Measurements from ENCODE around the gene PERM1. TPM values are rescaled to one million over a fixed set of nuclear protein-coding genes. Genes with fewer than 3 reads are reported as not detected.
"Not testable (repeated sequence)": the region's sequence is repeated elsewhere in the genome, so short reads cannot be mapped to it uniquely, and the experiment has no call there.

The PERM1 gene
- total RNA-seq, 1 donor, result 0.43 TPM

- DNase-seq (ENCODE audit: low read depth), result no peak
- TF ChIP-seq CTCF (IDR thresholded peaks at IDR 0.05; ENCODE audit: insufficient read depth, low read depth, low read length), result no peak
- no peak overlapping the region for H3K4me3 ChIP-seq (ENCODE audit: low read depth, low read length)
Observed at GRCh38 chr1:947958-948357, 33.9 kb downstream of the PERM1 start.

GRCh38 chr1:946811-947210 lies 35.1 kb downstream of the PERM1 start:
- H3K4me3 ChIP-seq (ENCODE audit: low read depth, low read length); DNase-seq (ENCODE audit: low read depth): not testable (repeated sequence)

- no peak overlapping the region for H3K4me3 ChIP-seq (ENCODE audit: low read depth, low read length)
- no peak for TF ChIP-seq CTCF (IDR thresholded peaks at IDR 0.05; ENCODE audit: insufficient read depth, low read depth, low read length)
- DNase-seq (ENCODE audit: low read depth), result no peak
Observed at GRCh38 chr1:945688-946556, 36.0 kb downstream of the PERM1 start.

GRCh38 chr1:944341-945325 lies 37.3 kb downstream of the PERM1 start:
- H3K4me3 ChIP-seq (ENCODE audit: low read depth, low read length), result no peak overlapping the region
- peak; percentile 85 for DNase-seq (ENCODE audit: low read depth)
- no peak for TF ChIP-seq CTCF (IDR thresholded peaks at IDR 0.05; ENCODE audit: insufficient read depth, low read depth, low read length)

- no peak for TF ChIP-seq CTCF (IDR thresholded peaks at IDR 0.05; ENCODE audit: insufficient read depth, low read depth, low read length)
- H3K4me3 ChIP-seq (ENCODE audit: low read depth, low read length), result no peak overlapping the region
- DNase-seq (ENCODE audit: low read depth), result no peak
Observed at GRCh38 chr1:943545-944340, 38.1 kb downstream of the PERM1 start.

GRCh38 chr1:942864-943533 lies 38.9 kb downstream of the PERM1 start:
- DNase-seq (ENCODE audit: low read depth), result peak; percentile 72

More at GRCh38 chr1:942864-943533, 38.9 kb downstream of the PERM1 start:
- no peak for TF ChIP-seq CTCF (IDR thresholded peaks at IDR 0.05; ENCODE audit: insufficient read depth, low read depth, low read length)
- H3K4me3 ChIP-seq (ENCODE audit: low read depth, low read length), result peak overlapping the region; percentile 55
